Limb (tissue), 2 donors: ENCODE results near the gene ADGRD1.
"Not testable (repeated sequence)": the region's sequence is repeated elsewhere in the genome, so short reads cannot be mapped to it uniquely, and the experiment has no call there.

Source experiments
- DNase-seq, 2 donors: peaks; one replicate each; pipeline ENCODE4 v3.0.0-alpha.2; 2016; ENCODE audit errors: extremely low spot score in 2 of 2

The ADGRD1 gene

DNA sequence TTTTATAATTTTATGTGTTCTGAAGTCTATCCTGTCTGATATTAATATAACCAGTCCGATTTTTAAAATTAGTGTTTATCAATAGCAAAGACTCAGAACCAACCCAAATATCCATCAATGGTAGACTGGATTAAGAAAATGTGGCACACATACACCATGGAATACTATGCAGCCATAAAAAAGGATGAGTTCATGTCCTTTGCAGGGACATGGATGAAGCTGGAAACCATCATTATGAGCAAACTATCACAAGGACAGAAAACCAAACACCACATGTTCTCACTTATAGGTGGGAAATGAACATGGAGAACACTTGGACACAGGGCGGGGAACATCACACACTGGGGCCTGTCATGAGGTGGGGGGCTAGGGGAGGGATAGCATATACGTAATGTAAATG, 16.2 kb upstream of the ADGRD1 start:
- not testable (repeated sequence) for DNase-seq

DNA sequence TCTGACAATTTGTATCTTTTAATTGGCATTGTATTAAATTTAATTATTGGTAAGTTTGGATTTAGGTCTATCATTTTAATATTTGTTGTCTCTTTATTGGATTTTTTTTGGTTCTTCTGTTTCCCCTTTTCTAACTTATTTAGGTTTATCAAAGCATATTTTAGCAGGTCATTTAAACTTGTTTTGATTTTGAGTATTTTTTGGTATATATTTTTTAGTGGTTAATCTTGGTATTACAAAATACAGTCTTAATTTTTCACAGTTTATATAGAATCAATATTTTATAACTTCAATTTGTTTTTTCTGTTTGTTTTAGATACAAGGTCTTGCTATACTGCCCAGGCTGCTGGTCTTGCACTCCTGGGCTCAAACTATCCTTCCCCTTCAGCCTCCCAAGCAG, 15.5 kb upstream of the ADGRD1 start:
- no peak for DNase-seq

DNA sequence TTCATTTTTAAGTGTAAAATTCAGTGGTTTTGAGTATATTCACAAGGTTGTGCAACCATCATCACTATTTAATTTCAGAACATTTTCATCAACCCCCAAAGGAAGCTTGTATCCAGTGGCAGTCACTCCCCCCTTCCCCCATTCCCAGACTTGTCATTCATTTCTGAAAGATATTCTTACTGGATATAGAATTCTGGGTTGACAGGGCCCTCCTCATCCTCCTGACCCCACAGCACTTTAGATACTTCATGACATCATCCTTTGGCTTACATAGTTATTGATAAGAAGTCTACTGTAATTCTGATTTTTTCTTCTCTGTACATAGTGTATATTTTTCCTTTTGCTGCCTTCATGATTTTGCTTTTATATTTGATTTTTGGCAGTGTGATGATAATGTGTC, 8.8 kb upstream of the ADGRD1 start:
- no peak for DNase-seq

GRCh38 chr12:130945786-130946492, 7.8 kb upstream of the ADGRD1 start:
- DNase-seq: no peak

- no peak for DNase-seq
These were observed 6.6 kb upstream of the ADGRD1 start for GRCh38 chr12:130947028-130947613.

DNA sequence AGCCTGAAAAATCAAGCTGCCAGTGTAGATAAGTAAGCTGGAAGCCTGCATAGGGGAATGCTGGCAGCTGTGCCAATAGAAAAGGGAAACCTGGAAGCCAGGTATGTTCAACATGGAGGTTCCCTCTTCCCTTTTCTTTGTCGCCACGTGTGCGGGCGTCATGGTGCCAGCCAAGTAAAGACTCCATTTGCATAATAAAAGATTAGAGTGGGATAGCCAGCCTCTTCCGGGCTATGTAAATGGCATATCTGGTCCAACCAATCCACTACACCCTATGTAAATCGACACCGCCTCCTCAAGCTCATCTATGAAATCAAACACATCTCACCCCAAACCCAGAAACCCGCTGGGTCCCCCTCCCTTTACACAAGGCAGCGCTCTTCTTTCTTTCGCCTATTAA, 5.6 kb upstream of the ADGRD1 start:
- no peak for DNase-seq

GRCh38 chr12:130948751-130949150, 5.0 kb upstream of the ADGRD1 start:
- no peak for DNase-seq

- DNase-seq: no peak
These were observed 3.9 kb upstream of the ADGRD1 start for GRCh38 chr12:130949806-130950205.

DNA sequence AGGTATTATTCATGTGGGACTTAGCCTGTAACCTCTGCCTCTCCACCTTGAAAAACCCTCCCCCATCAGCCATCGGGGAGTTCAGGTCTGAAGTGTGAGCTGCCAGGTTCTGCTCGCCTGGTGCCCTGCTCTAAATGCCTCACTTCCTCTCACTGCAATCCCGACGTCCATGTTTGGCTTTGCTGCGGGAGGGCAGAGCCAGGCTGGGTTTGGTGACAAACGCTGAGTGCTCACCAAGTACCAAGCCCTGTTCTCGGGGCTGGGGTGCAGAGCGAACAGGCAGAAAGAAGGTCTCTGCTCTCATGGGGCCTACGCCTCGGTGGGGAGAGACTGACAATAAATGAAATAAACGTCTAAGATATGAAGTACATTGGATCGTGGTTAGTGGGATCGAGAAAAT, 2.1 kb upstream of the ADGRD1 start:
- DNase-seq: no peak

- DNase-seq: no peak
These were observed 1.3 kb upstream of the ADGRD1 start for GRCh38 chr12:130952171-130952954.

DNA sequence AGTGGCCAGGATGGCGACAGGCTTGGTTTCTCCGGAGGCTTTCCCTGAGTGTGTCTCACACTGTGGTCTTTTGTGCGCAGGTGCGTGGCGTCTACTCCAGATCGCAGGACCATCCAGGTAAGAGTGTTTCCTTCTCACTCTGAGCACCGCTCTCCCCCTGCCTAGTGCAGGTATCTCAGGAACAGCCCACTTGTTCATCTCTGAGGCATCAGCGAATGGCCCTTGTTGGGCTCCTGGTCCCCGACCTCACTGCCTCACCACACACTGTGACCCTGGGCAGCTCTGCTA, 781 bp downstream of the ADGRD1 start:
- DNase-seq: no peak

DNA sequence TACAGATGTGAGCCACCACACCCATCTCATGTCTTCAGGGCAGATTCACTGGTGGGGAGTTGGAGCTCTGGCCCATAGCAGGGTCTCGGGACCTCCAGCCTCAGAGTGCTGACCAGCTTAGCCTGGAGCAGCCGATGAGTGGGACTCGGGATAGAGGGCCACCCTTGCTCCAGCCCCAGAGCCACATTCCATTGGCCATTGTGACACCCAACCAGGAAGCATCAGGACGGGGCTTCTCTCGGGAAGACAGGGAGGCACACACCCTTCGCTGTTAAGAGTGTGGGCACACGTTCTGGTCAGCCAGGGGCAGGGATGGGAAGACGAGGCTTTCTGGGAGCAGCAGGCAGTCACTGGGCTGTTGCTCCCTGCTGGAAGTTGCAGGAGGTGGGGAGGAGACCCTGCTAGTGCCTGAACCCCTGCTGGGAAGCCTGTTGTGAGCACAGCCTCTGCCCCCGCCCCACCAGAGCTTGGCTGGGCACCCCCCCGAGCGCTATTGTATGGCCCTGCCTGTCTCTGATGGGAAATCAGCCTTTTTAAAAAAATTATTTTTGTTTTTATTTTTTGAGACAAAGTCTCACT, 1.6 kb downstream of the ADGRD1 start:
- no peak for DNase-seq

DNA sequence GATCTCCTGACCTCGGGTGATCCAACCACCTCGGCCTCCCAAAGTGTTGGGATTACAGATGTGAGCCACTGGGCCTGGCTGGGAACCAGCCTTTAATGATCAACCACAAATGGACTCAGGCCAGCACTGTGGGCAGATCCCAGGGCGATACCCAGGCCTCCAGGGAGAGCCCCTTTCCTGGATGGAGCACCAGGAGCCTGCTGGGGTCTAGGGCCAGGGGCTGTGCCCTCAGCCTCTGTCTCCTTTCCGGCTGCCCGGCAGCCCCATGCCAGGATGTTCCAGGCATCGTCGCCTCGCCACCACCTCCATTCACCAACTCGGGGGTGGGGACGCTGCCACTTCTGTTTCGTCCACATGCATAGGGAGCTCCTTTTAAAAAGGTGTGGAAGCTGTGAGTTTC, 2.3 kb downstream of the ADGRD1 start:
- no peak for DNase-seq

- no peak for DNase-seq
These were observed 3.0 kb downstream of the ADGRD1 start for GRCh38 chr12:130956456-130957303.

- no peak for DNase-seq
These were observed 3.6 kb downstream of the ADGRD1 start for GRCh38 chr12:130957304-130957621.

DNA sequence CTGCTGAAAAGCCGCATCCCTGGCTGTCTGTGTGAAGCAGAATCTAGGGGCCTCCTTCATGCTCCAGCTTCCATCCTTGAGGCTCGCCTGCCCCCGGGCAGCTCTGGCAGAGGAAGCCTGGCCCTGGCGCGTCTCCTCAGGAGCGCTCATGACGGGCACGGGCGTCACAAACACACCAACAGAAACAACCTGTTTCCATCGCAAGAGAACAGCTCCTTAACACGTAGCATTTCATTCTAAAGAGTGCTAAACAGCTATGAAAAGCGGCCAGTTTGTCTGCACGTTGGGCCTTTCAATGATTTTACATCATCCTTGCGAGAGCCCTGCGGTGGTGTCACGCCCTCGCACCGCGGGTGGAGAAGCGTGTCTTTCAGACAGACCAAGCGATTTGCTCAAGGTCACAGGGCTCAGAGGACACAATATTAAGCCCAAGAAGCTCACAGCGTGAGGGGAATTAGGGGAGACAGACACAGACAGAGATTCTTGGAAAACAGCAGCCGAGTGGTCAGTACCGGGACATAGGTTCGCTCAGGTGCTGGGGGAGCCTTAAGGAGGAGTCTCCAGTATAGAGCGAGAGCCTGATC, 4.9 kb downstream of the ADGRD1 start:
- DNase-seq: no peak

DNA sequence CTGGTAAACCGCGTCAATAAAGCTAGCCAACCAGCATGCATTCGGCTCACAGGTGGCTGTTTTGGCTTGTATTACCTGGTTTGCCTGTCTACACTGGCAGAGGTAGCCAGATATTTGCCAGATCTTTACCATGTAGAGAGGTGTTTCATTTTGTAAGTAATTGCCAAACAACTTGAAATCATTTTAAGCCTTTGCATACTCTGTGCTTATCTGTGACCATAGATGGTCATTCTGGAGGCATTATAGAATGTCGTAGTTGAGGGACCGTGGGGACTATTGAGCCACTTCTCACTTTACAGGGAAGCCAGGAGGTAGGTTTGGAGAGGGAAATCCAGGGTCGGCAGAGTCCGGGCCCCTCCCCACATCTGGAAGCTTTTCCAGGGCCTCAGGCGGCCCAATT, 5.9 kb downstream of the ADGRD1 start:
- DNase-seq: no peak

GRCh38 chr12:130960058-130960457, 6.4 kb downstream of the ADGRD1 start:
- DNase-seq: no peak

DNA sequence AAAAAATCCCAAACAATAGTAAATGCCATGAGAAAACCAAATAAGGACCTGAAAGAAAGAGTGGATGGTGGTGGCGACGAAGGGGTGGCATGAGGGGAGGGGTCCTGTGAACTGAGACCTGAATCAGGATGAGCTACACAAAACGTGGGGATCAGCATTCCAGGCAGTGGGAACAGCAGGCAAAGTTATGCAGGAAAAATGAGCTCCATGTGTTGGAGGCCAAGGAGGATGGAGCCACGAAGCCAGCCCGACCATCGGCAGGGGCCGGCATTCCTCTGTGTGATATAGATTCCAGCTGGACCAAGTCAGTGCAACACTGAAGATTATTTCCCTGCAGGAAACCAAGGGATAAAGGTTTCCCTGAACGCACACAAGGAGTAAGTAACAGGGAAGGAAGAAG, 7.1 kb downstream of the ADGRD1 start:
- no peak for DNase-seq

DNA sequence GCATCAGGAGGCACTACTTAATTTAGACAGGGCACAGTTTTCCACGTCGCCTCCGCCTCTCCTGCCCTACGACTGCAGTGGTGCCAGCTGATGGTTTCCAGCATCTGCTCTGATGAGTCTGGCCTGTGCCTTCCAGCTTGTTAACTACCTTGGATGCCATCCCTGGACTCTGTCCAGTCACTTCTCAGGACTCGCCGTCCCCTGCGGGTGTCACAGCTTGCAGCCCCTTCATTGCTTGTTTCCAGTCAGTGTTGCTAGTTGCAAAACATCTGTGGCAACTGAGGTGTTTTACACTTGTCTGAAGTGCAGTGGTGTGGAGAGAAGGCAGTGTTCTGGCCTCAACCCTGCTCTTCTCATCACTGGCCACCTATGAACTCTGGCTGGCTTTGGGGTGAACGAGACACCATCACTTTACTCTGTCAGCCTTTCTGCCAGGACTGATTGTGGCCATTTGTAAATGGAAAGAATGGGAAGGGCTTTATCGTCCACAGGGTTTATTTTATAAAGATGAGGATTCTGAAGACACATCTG, 8.3 kb downstream of the ADGRD1 start:
- peak in 1 of 2 donors; percentile 63 for DNase-seq

DNA sequence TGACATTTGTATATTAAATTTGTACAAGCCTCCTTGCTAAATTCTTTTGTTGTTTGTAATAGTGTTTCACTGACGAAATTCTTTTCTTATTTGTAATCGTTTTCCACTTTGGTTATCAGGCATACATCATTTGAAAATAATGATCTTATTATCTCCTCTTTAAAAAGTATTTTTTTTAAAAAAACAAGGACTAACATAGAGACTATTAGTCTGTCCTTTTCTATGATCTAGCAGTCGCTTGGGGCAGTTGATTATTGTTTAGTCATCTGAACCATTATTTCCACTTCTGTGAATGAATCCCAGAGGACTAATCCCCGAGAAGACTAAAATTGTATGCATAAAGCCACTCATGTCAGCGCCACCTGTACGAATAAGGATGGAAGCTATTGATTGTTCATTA, 11.5 kb downstream of the ADGRD1 start:
- no peak for DNase-seq
